Tibial artery (tissue), 4 donors: Measurements from ENCODE around the gene PTPDC1.

Experiments
- DNase-seq, 2 donors: peaks; one replicate each; pipeline ENCODE4 v3.0.0-alpha.2; 2019
- H3K27ac ChIP-seq, 2 donors: fragments of 200-600 bp; sonication (generic) in 1 of 2; 1 replicate in 1 of 2; 2 replicates in 1 of 2; pipeline ENCODE4 v1.5.1; 2018 to 2019; ENCODE audit warnings: mild to moderate bottlenecking in 1 of 2
- H3K27me3 ChIP-seq, 2 donors: fragments of 200-600 bp; sonication (generic) in 1 of 2; one replicate each; pipeline versions ENCODE4 v1.5.1 to v1.6.0; 2016 to 2019
- H3K36me3 ChIP-seq, 3 donors: fragments of 200-600 bp; sonication (generic) in 2 of 3; one replicate each; pipeline ENCODE4 v1.5.1; 2016 to 2019; ENCODE audit warnings: mild to moderate bottlenecking in 2 of 3
- H3K4me1 ChIP-seq, 4 donors: fragments of 200-600 bp; sonication (generic) in 2 of 4; 1 replicate in 3 of 4; 2 replicates in 1 of 4; pipeline ENCODE4 v1.5.1; 2016 to 2019
- H3K4me3 ChIP-seq, 2 donors: fragments of 200-600 bp; sonication (generic) in 1 of 2; 1 replicate in 1 of 2; 2 replicates in 1 of 2; pipeline ENCODE4 v1.5.1; 2018 to 2019; ENCODE audit warnings: mild to moderate bottlenecking in 2 of 2
- H3K9me3 ChIP-seq, 3 donors: fragments of 200-600 bp; sonication (generic) in 1 of 3; one replicate each; pipeline ENCODE4 v1.5.1; 2016 to 2019
- CTCF ChIP-seq, 2 experiments: fragments of 200-600 bp in 1 of 2; fragments of 450-650 bp in 1 of 2; IDR thresholded peaks; one replicate each; pipeline ENCODE4 v1.5.1; 2017 to 2019; ENCODE audit warnings: antibody characterized with exemption in 2 of 2, mild to moderate bottlenecking in 1 of 2, moderate library complexity in 1 of 2
- intact Hi-C: fragments of 100-400 bp; cut with DNase I; formaldehyde crosslinking; loops from one replicate; pipeline ENCODE4 v1.15.0; 2023; ENCODE audit warnings: low total_unique reads

PTPDC1 gene

GRCh38 chr9:94056442-94056974, 27.8 kb upstream of the PTPDC1 start:
- no peaks in the 10 kb centered on the region for H3K27me3 ChIP-seq
- peak overlapping the region; percentile 30 to 55 for H3K27ac ChIP-seq
- H3K36me3 ChIP-seq = peaks cover 0 to 17% (median 0%) of the 10 kb centered on the region in 3 donors
- no peak for DNase-seq
- TF ChIP-seq CTCF (IDR thresholded peaks at IDR 0.05) = no peak
- H3K4me1 ChIP-seq = peaks cover 0 to 19% (median 5%) of the 10 kb centered on the region in 4 donors
- peaks cover 0 to 5% (median under 1%) of the 10 kb centered on the region in 3 donors for H3K9me3 ChIP-seq
- intact Hi-C loops = no loop called here
- peak overlapping the region in 1 of 2 donors; percentile 11 for H3K4me3 ChIP-seq

GRCh38 chr9:94057918-94058317, 26.3 kb upstream of the PTPDC1 start:
- TF ChIP-seq CTCF (IDR thresholded peaks at IDR 0.05) = no peak
- intact Hi-C loops = no loop called here

GRCh38 chr9:94061864-94062263, 22.4 kb upstream of the PTPDC1 start:
- Histone ChIP-seq H3K9me3 (peaks cover 0 to 11% (median 0%) of the 10 kb centered on the region in 3 donors), H3K4me3 (no peak overlapping the region), H3K27ac (no peak overlapping the region), H3K27me3 (no peaks in the 10 kb centered on the region), H3K36me3 (peaks cover 0 to 18% (median 0%) of the 10 kb centered on the region in 3 donors), H3K4me1 (peaks cover 0 to 13% (median 5%) of the 10 kb centered on the region in 4 donors)
- DNase-seq = no peak
- TF ChIP-seq CTCF (IDR thresholded peaks at IDR 0.05) = no peak
- intact Hi-C loops = no loop called here

More at GRCh38 chr9:94057918-94058317, 26.3 kb upstream of the PTPDC1 start:
- H3K4me1 ChIP-seq = peaks cover 0 to 19% (median 5%) of the 10 kb centered on the region in 4 donors
- H3K27me3 ChIP-seq = no peaks in the 10 kb centered on the region
- peaks cover 0 to 11% (median 0%) of the 10 kb centered on the region in 3 donors for H3K9me3 ChIP-seq
- no peak overlapping the region for H3K4me3 ChIP-seq
- H3K27ac ChIP-seq = no peak overlapping the region
- DNase-seq = no peak
- peaks cover 0 to 18% (median 0%) of the 10 kb centered on the region in 3 donors for H3K36me3 ChIP-seq

- Histone ChIP-seq H3K9me3 (peaks cover 0 to 11% (median 0%) of the 10 kb centered on the region in 3 donors), H3K4me3 (no peak overlapping the region), H3K36me3 (peaks cover 0 to 16% (median 3%) of the 10 kb centered on the region in 3 donors), H3K27ac (peak overlapping the region; percentile 26 to 48), H3K4me1 (peaks cover 0 to 8% (median 3%) of the 10 kb centered on the region in 4 donors), H3K27me3 (no peaks in the 10 kb centered on the region)
- peak; percentile 78 to 80 for TF ChIP-seq CTCF (IDR thresholded peaks at IDR 0.05)
- intact Hi-C loops = no loop called here
- DNase-seq = peak; percentile 81 to 86
Measured at GRCh38 chr9:94065535-94065961, 18.7 kb upstream of the PTPDC1 start.

- Histone ChIP-seq H3K4me3 (no peak overlapping the region), H3K9me3 (peaks cover 0 to 5% (median 0%) of the 10 kb centered on the region in 3 donors), H3K4me1 (peaks cover 0 to 10% (median 4%) of the 10 kb centered on the region in 4 donors), H3K27me3 (no peaks in the 10 kb centered on the region), H3K27ac (no peak overlapping the region), H3K36me3 (peaks cover 0 to 22% (median 3%) of the 10 kb centered on the region in 3 donors)
- TF ChIP-seq CTCF (IDR thresholded peaks at IDR 0.05) = no peak
- no peak for DNase-seq
- intact Hi-C loops = no loop called here
Measured at GRCh38 chr9:94068257-94068656, 16.0 kb upstream of the PTPDC1 start.
